ENCODE data around the gene PIP5K1B. TPM values are rescaled to one million over a fixed set of nuclear protein-coding genes. Genes with fewer than 3 reads are reported as not detected.

Gene PIP5K1B
- total RNA-seq, 1 experiment from 2014 or later = 0.20 TPM

DNA sequence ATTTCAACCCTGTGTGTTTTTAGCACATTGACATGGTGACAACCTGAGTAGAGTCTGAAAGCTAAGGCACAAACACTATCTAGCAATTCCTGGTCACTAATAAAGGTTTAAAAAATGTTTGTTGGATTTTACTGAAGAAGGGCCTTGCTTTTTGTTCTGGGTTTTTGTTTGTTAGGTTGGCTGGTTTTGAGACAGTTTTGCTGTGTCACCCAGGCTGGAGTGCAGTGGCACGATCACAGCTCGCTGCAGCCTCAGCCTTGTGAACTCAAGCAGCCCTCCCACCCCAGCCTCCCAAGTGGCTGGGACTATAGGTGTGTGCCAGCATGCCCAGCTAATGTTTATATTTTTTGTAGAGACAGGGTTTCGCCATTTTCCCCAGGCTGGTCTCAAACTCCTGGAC, 269.9 kb downstream of the PIP5K1B start:
- H3K27me3 ChIP-seq (ENCODE audit: insufficient read depth, low read length) = peaks cover 8% of the 10 kb centered on the region; the same call in 1 of the 2 replicates
- intact Hi-C loops (cut with micrococcal nuclease) = no loop called here
- no peak overlapping the region for H3K4me2 ChIP-seq (ENCODE audit: low read length)
- H3K4me3 ChIP-seq (replicated peaks in 1 of 2; ENCODE audit: low read depth in 1 of 2, low read length in 2 of 2) = no peak overlapping the region
- no peak overlapping the region for H2AFZ ChIP-seq (ENCODE audit: low read depth, low read length, poor library complexity, severe bottlenecking)
- CTCF ChIA-PET = no interaction called here
- TF ChIP-seq YY1 (IDR thresholded peaks at IDR 0.05; ENCODE audit: extremely low read depth, insufficient replicate concordance, low read depth, low read length) = no peak
- TF ChIP-seq CBX3 (IDR thresholded peaks at IDR 0.05; ENCODE audit: low read depth) = no peak
- no peak for TF ChIP-seq ZNF274 (IDR thresholded peaks at IDR 0.05; ENCODE audit: low read depth, low read length)
- TF ChIP-seq FOSL1 (IDR thresholded peaks at IDR 0.05; ENCODE audit: low read depth) = no peak
- TF ChIP-seq, protein P1, sequence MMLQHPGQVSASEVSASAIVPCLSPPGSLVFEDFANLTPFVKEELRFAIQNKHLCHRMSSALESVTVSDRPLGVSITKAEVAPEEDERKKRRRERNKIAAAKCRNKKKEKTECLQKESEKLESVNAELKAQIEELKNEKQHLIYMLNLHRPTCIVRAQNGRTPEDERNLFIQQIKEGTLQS (IDR thresholded peaks at IDR 0.05) = no peak
- TF ChIP-seq RAD21 (IDR thresholded peaks at IDR 0.05; ENCODE audit: low read depth) = no peak
- no peak for TF ChIP-seq EZH2 (IDR thresholded peaks at IDR 0.05)
- TF ChIP-seq EZH2phosphoT487 (IDR thresholded peaks at IDR 0.05; ENCODE audit: borderline replicate concordance) = no peak
- no peak for TF ChIP-seq SP1 (IDR thresholded peaks at IDR 0.05; ENCODE audit: low read depth)
- TF ChIP-seq ZFX (IDR thresholded peaks at IDR 0.05) = no peak
- TF ChIP-seq CEBPB (IDR thresholded peaks at IDR 0.05; ENCODE audit: low read depth) = no peak
- TF ChIP-seq JUND (IDR thresholded peaks at IDR 0.05) = no peak
- TF ChIP-seq, protein P2, sequence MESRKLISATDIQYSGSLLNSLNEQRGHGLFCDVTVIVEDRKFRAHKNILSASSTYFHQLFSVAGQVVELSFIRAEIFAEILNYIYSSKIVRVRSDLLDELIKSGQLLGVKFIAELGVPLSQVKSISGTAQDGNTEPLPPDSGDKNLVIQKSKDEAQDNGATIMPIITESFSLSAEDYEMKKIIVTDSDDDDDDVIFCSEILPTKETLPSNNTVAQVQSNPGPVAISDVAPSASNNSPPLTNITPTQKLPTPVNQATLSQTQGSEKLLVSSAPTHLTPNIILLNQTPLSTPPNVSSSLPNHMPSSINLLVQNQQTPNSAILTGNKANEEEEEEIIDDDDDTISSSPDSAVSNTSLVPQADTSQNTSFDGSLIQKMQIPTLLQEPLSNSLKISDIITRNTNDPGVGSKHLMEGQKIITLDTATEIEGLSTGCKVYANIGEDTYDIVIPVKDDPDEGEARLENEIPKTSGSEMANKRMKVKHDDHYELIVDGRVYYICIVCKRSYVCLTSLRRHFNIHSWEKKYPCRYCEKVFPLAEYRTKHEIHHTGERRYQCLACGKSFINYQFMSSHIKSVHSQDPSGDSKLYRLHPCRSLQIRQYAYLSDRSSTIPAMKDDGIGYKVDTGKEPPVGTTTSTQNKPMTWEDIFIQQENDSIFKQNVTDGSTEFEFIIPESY (IDR thresholded peaks at IDR 0.05; ENCODE audit: extremely low read depth, insufficient replicate concordance, low read length) = no peak
- TF ChIP-seq POLR2AphosphoS5 (IDR thresholded peaks at IDR 0.05; ENCODE audit: low read depth, low read length) = no peak
- TF ChIP-seq, protein P3, sequence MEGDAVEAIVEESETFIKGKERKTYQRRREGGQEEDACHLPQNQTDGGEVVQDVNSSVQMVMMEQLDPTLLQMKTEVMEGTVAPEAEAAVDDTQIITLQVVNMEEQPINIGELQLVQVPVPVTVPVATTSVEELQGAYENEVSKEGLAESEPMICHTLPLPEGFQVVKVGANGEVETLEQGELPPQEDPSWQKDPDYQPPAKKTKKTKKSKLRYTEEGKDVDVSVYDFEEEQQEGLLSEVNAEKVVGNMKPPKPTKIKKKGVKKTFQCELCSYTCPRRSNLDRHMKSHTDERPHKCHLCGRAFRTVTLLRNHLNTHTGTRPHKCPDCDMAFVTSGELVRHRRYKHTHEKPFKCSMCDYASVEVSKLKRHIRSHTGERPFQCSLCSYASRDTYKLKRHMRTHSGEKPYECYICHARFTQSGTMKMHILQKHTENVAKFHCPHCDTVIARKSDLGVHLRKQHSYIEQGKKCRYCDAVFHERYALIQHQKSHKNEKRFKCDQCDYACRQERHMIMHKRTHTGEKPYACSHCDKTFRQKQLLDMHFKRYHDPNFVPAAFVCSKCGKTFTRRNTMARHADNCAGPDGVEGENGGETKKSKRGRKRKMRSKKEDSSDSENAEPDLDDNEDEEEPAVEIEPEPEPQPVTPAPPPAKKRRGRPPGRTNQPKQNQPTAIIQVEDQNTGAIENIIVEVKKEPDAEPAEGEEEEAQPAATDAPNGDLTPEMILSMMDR (IDR thresholded peaks at IDR 0.05 in 2 of 3, conservative IDR thresholded peaks at IDR 0.05 in 1 of 3; ENCODE audit: borderline replicate concordance in 1 of 3, insufficient read depth in 1 of 3, low read depth in 2 of 3, low read length in 2 of 3) = no peak
- H3K9me2 ChIP-seq (ENCODE audit: insufficient read depth) = no peaks in the 10 kb centered on the region
- no peak overlapping the region for H3K9ac ChIP-seq (ENCODE audit: low read length)
- BruUV-seq (replicated peaks) = no TSS peak
- H3K36me3 ChIP-seq (ENCODE audit: control insufficient read depth in 1 of 2, insufficient read depth in 2 of 2, low read length in 2 of 2) = no peaks in the 10 kb centered on the region
- no peaks in the 10 kb centered on the region for H3K79me2 ChIP-seq (ENCODE audit: insufficient read depth, low read length)
- no peaks in the 10 kb centered on the region for H4K20me1 ChIP-seq (ENCODE audit: insufficient read depth)
- H3K27ac ChIP-seq (ENCODE audit: low read depth, low read length) = no peak overlapping the region
- RAD21 ChIA-PET (ENCODE audit: low non-redundant PET in 1 of 2, low total read pairs in 2 of 2, uncharacterized antibody in 2 of 2, unreplicated experiment in 2 of 2) = no interaction called here
- ATAC-seq (no peak), DNase-seq (ENCODE audit: low read depth, low spot score) (no peak)
- H3K9me3 ChIP-seq (ENCODE audit: control insufficient read depth in 1 of 2, insufficient read depth in 1 of 2, low read depth in 1 of 2, low read length in 2 of 2) = no peaks in the 10 kb centered on the region
- no peaks in the 10 kb centered on the region for H3K4me1 ChIP-seq (ENCODE audit: control insufficient read depth in 1 of 2, insufficient read depth in 2 of 2, low read length in 2 of 2)
- POLR2A ChIA-PET = no interaction called here

Measured in HCT116 (cell line).